HepG2 (cell line): ENCODE measurements around the gene APOLD1. TPM values are rescaled to one million over a fixed set of nuclear protein-coding genes. Genes with fewer than 3 reads are reported as not detected.

Experiments used
- ATAC-seq: fragments of 200-7000 bp; cut with Tn5 transposase; 3 replicates; pipeline ENCODE4 v1.9.1; 2020; ENCODE audit warnings: mild to moderate bottlenecking, moderate library complexity
- BruUV-seq: library from RNA; stranded (reverse); fragments of 400-500 nt; replicated peaks from 2 replicates; lab custom pipeline; 2021; lab: Mats Ljungman, UMichigan
- CTCF ChIA-PET: fragments of 300-600 bp; formaldehyde crosslinking; extraction: SDS; loops from one replicate; lab custom pipeline; 2021; ENCODE audit warnings: low total read pairs, inconsistent platforms, low intra/inter-chr PET ratio; lab: Yijun Ruan, JAX
- POLR2A ChIA-PET: fragments of 350-600 bp; sonication (Branson Sonifier 250); formaldehyde crosslinking; loops from one replicate; lab custom pipeline; 2020; ENCODE audit warnings: antibody characterized with exemption, inconsistent platforms; lab: Yijun Ruan, JAX
- DNase-seq: peaks from one replicate; pipeline ENCODE4 v3.0.0-alpha.2; 2015; ENCODE audit warnings: low spot score
- FAIRE-seq: peaks from 3 replicates; lab custom pipeline; 2011; peaks lifted over from hg19 to GRCh38; lab: Jason Lieb, UNC
- H2AFZ ChIP-seq: one replicate; pipeline ENCODE4 v1.6.1; 2011; ENCODE audit warnings: low read length, inconsistent platforms
- H3K27ac ChIP-seq: fragments of 300-600 bp; 3 replicates; pipeline ENCODE4 v1.8.0; 2011; ENCODE audit warnings: mixed run types, mild to moderate bottlenecking, mixed read lengths, low read length, inconsistent platforms; ENCODE audit not compliant: insufficient read depth; ENCODE audit errors: extremely low read length
- H3K27me3 ChIP-seq, 2 experiments: fragments of 200-600 bp in 1 of 2; 2 replicates in 1 of 2; 3 replicates in 1 of 2; pipeline versions ENCODE4 v1.6.0 to v1.8.0; 2011; ENCODE audit warnings: low read length in 2 of 2, mild to moderate bottlenecking in 2 of 2, moderate library complexity in 2 of 2, inconsistent platforms in 1 of 2; ENCODE audit not compliant: insufficient read depth in 2 of 2, control insufficient read depth in 1 of 2
- H3K36me3 ChIP-seq, 2 experiments: fragments of 200-600 bp in 1 of 2; replicated peaks in 1 of 2; 2 replicates in 1 of 2; 3 replicates in 1 of 2; pipeline versions ENCODE4 v1.5.1 to v1.8.0; 2011; ENCODE audit warnings: low read length in 2 of 2, inconsistent platforms in 1 of 2; ENCODE audit not compliant: insufficient read depth in 2 of 2, control insufficient read depth in 1 of 2
- H3K4me1 ChIP-seq: 2 replicates; pipeline ENCODE4 v1.5.1; 2012; ENCODE audit warnings: low read length, inconsistent platforms; ENCODE audit not compliant: insufficient read depth
- H3K4me2 ChIP-seq: 2 replicates; pipeline ENCODE4 v1.6.0; 2011; ENCODE audit warnings: low read depth, low read length, inconsistent platforms
- H3K4me3 ChIP-seq, 3 experiments: fragments of 200-600 bp in 1 of 3; sonication (generic), shearing (Covaris generic) in 1 of 3; replicated peaks in 1 of 3; 2 replicates each; pipeline ENCODE4 v1.5.1; 2011 to 2016; ENCODE audit warnings: low read length in 3 of 3, inconsistent platforms in 2 of 3, low read depth in 2 of 3, mild to moderate bottlenecking in 2 of 3, control low read depth in 1 of 3, mixed read lengths in 1 of 3; ENCODE audit not compliant: insufficient read depth in 1 of 3
- H3K79me2 ChIP-seq: one replicate; pipeline ENCODE4 v1.6.1; 2011; ENCODE audit warnings: low read length, inconsistent platforms; ENCODE audit not compliant: insufficient read depth
- H3K9ac ChIP-seq: 2 replicates; pipeline ENCODE4 v1.6.0; 2011; ENCODE audit warnings: mild to moderate bottlenecking, low read depth, low read length, inconsistent platforms; ENCODE audit not compliant: insufficient read depth
- H3K9me3 ChIP-seq: 2 replicates; pipeline ENCODE4 v1.5.1; 2012; ENCODE audit warnings: mild to moderate bottlenecking, low read length
- H4K20me1 ChIP-seq: 2 replicates; pipeline ENCODE4 v1.6.0; 2011; ENCODE audit warnings: inconsistent platforms, mild to moderate bottlenecking, low read length, moderate library complexity; ENCODE audit not compliant: insufficient read depth
- GABPB1 ChIP-seq: IDR thresholded peaks from 2 replicates; pipeline ENCODE4 v1.6.1; 2016; ENCODE audit warnings: mild to moderate bottlenecking, missing genetic modification reagents, moderate library complexity, missing compliant biosample characterization
- NR2C2 ChIP-seq: sonication (generic); formaldehyde crosslinking; IDR thresholded peaks from 2 replicates; pipeline ENCODE4 v1.4.0; 2020; ENCODE audit warnings: missing genetic modification reagents, mild to moderate bottlenecking, moderate library complexity, borderline replicate concordance
- SALL2 ChIP-seq: sonication (generic); formaldehyde crosslinking; IDR thresholded peaks from 2 replicates; pipeline ENCODE4 v1.8.1; 2023; ENCODE audit warnings: mild to moderate bottlenecking, missing genetic modification reagents, inconsistent platforms
- SRSF9 ChIP-seq: fragments of 200-400 bp; formaldehyde crosslinking; IDR thresholded peaks from 2 replicates; pipeline ENCODE4 v1.6.1; 2018; ENCODE audit warnings: borderline replicate concordance, mild to moderate bottlenecking, low read depth, low read length; ENCODE audit not compliant: insufficient read depth, poor library complexity, severe bottlenecking
- ZKSCAN1 ChIP-seq: fragments of 150-350 bp; IDR thresholded peaks from 2 replicates; pipeline ENCODE4 v1.6.1; 2014; ENCODE audit warnings: low read length
- ZNF326 ChIP-seq: sonication (generic); formaldehyde crosslinking; IDR thresholded peaks from 2 replicates; pipeline ENCODE4 v1.4.0; 2020; ENCODE audit warnings: missing genetic modification reagents, borderline replicate concordance
- ZNF569 ChIP-seq: sonication (generic); formaldehyde crosslinking; IDR thresholded peaks from 2 replicates; pipeline ENCODE4 v1.5.0; 2020; ENCODE audit warnings: mild to moderate bottlenecking, missing genetic modification reagents, moderate library complexity, borderline replicate concordance
- ZNF670 ChIP-seq: sonication (generic); formaldehyde crosslinking; IDR thresholded peaks from 2 replicates; pipeline ENCODE4 v1.8.0; 2022; ENCODE audit warnings: mild to moderate bottlenecking, missing genetic modification reagents, borderline replicate concordance
- ZNF746 ChIP-seq: sonication (generic); formaldehyde crosslinking; IDR thresholded peaks from 2 replicates; pipeline ENCODE4 v1.8.0; 2022; ENCODE audit warnings: mild to moderate bottlenecking, missing genetic modification reagents
- WGBS: methylation state at CpG from one replicate; pipeline ENCODE4 v1.1.6; 2017; ENCODE audit warnings: low lambda C conversion rate; 5-methylcytosine and 5-hydroxymethylcytosine counted together
- in situ Hi-C: cut with HindIII; loops from 2 replicates; pipeline ENCODE4 v1.10.0; 2017; ENCODE audit warnings: low pct_unique_long_range_greater_than_20kb; ENCODE audit not compliant: extremely low pct_ligation_motif_present
- intact Hi-C: fragments of 100-400 bp; cut with micrococcal nuclease; formaldehyde crosslinking; loops from one replicate; pipeline ENCODE4 v1.10.0; 2022; ENCODE audit not compliant: unreplicated experiment
- polyA plus RNA-seq, 8 experiments: library from polyadenylated mRNA; depleted of rRNA in 3 of 8; stranded (reverse) in 7 of 8; unstranded in 1 of 8; fragments of >200 nt; fragmentation: Illumina TruSeq in 4 of 8; extraction: Trizol in 4 of 8; gene quantifications; 2 replicates each; pipeline versions ENCODE4 v1.2.1 to v1.2.3, GENCODE V29; 2011 to 2016; ENCODE audit warnings: low read depth in 4 of 8, missing spikeins in 1 of 8, mixed read lengths in 1 of 8; ENCODE audit not compliant: insufficient read depth in 1 of 8
- total RNA-seq, 5 experiments: library from RNA; depleted of rRNA; stranded (reverse); fragments of >200 nt; fragmentation: Illumina TruSeq; extraction: Trizol; gene quantifications; 2 replicates each; pipeline ENCODE4 v1.2.3, GENCODE V29; 2016; ENCODE audit warnings: low read depth in 1 of 5
- TF ChIP-seq, protein P1 (sequence below): sonication (generic); formaldehyde crosslinking; IDR thresholded peaks from 2 replicates; pipeline ENCODE4 v1.8.0; 2022; ENCODE audit warnings: mild to moderate bottlenecking, missing genetic modification reagents, borderline replicate concordance
- TF ChIP-seq, protein P2 (sequence below): sonication (generic); formaldehyde crosslinking; IDR thresholded peaks from 2 replicates; pipeline ENCODE4 v1.4.0; 2020; ENCODE audit warnings: missing genetic modification reagents
- TF ChIP-seq, protein P3 (sequence below): sonication (generic); formaldehyde crosslinking; IDR thresholded peaks from 2 replicates; pipeline ENCODE4 v1.8.1; 2023; ENCODE audit warnings: mild to moderate bottlenecking, missing genetic modification reagents
- TF ChIP-seq, protein P4 (sequence below): fragments of 450-650 bp; IDR thresholded peaks from 2 replicates; pipeline ENCODE4 v1.6.1; 2017
- TF ChIP-seq, protein P5 (sequence below): sonication (generic); formaldehyde crosslinking; IDR thresholded peaks from 2 replicates; pipeline ENCODE4 v1.8.0; 2022; ENCODE audit warnings: mild to moderate bottlenecking, missing genetic modification reagents, moderate library complexity

Gene APOLD1
- total and polyA plus RNA-seq, 2 of the 13 experiments (the other 11 are each of a cell fraction or from before 2014, with no cell fraction given): 0.20 to 0.84 TPM

DNA sequence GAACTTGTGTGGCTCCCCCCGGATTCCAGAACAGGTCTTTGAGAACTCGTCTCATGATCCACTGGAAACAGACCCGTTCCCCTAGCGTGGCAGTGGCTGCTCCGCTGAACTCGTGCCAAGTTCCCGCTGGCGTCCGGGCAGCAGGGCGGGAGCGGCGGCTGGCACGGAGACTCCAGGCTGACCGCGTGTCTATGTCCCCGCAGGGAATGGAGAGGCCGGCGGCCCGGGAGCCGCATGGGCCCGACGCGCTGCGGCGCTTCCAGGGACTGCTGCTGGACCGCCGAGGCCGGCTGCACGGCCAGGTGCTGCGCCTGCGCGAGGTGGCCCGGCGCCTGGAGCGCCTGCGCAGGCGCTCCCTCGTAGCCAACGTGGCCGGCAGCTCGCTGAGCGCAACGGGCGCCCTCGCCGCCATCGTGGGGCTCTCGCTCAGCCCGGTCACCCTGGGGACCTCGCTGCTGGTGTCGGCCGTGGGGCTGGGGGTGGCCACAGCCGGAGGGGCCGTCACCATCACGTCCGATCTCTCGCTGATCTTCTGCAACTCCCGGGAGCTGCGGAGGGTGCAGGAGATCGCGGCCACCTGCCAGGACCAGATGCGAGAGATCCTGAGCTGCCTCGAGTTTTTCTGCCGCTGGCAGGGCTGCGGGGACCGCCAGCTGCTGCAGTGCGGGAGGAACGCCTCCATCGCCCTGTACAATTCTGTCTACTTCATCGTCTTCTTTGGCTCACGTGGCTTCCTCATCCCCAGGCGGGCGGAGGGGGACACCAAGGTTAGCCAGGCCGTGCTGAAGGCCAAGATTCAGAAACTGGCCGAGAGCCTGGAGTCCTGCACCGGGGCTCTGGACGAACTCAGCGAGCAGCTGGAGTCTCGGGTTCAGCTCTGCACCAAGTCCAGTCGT, 1.5 kb downstream of the APOLD1 start (continued):
- TF ChIP-seq ZNF746: no peak
- TF ChIP-seq, protein P1, sequence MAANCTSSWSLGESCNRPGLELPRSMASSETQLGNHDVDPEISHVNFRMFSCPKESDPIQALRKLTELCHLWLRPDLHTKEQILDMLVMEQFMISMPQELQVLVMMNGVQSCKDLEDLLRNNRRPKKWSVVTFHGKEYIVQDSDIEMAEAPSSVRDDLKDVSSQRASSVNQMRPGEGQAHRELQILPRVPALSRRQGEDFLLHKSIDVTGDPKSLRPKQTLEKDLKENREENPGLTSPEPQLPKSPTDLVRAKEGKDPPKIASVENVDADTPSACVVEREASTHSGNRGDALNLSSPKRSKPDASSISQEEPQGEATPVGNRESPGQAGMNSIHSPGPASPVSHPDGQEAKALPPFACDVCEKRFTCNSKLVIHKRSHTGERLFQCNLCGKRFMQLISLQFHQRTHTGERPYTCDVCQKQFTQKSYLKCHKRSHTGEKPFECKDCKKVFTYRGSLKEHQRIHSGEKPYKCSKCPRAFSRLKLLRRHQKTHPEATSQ: no peak
- TF ChIP-seq GABPB1: peak; percentile 69; the same call in 1 of the 2 replicates
- TF ChIP-seq ZNF670 (CRISPR knock-in tag): peak; percentile 59; the same call in 1 of the 2 replicates

DNA sequence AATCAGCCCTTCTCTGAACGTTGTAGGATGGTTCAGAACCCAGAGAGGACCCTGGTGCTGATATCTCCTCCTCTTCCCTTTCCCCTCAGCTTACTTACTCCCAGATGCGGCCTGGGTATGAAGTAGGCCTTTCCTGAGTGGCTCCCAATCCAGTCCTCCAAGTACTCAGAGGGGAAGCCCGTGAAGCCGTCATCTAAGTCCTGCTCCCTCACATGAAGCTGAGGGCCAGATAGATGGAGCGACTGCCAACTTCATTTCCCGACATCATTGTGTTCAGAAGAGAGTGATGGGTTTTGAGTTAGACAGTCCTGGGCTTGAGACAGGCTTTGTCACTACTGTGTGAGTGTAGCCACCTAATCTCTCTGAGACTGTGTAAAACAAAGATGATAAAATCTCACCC, 2.7 kb downstream of the APOLD1 start:
- Histone ChIP-seq H3K9ac (no peak overlapping the region), H3K4me1 (peaks cover 42% of the 10 kb centered on the region), H4K20me1 (no peaks in the 10 kb centered on the region), H3K4me2 (peak overlapping the region; percentile 2; the same call in 1 of the 2 replicates), H3K9me3 (no peaks in the 10 kb centered on the region), H3K27me3 (peaks cover 0 to 46% of the 10 kb centered on the region in 2 experiments; a peak in 4 of 5 replicates), H2AFZ (no peak overlapping the region), H3K4me3 (no peak overlapping the region), H3K36me3 (no peaks in the 10 kb centered on the region), H3K79me2 (no peaks in the 10 kb centered on the region), H3K27ac (no peak overlapping the region)
- WGBS: 62% methylated on average over 6 of the region's 6 CpGs
- intact Hi-C loops: loop anchor here (2.0 to 5.0 kb wide), 2 partner anchors 25 to 194 kb away; partner anchors contain the start of gene DDX47
- peak; percentile 19 for ATAC-seq
- no peak for FAIRE-seq
- ChIA-PET CTCF (interaction anchor here (1.1 to 1.8 kb wide), 2 partner anchors 25 to 49 kb away, joined by 3 to 7 read pairs; partner anchors contain the start of gene DDX47), POLR2A (no interaction called here)
- BruUV-seq: no TSS peak
- in situ Hi-C loops: loop anchor here (25.0 kb wide), 1 partner anchor 424 kb away; no protein-coding TSS in a partner anchor
- DNase-seq: no peak
- no peak for TF ChIP-seq SRSF9
- no peak for TF ChIP-seq ZKSCAN1
- no peak for TF ChIP-seq NR2C2 (CRISPR knock-in tag)
- TF ChIP-seq, protein P2, sequence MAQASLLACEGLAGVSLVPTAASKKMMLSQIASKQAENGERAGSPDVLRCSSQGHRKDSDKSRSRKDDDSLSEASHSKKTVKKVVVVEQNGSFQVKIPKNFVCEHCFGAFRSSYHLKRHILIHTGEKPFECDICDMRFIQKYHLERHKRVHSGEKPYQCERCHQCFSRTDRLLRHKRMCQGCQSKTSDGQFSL (CRISPR knock-in tag): no peak
- TF ChIP-seq, protein P3, sequence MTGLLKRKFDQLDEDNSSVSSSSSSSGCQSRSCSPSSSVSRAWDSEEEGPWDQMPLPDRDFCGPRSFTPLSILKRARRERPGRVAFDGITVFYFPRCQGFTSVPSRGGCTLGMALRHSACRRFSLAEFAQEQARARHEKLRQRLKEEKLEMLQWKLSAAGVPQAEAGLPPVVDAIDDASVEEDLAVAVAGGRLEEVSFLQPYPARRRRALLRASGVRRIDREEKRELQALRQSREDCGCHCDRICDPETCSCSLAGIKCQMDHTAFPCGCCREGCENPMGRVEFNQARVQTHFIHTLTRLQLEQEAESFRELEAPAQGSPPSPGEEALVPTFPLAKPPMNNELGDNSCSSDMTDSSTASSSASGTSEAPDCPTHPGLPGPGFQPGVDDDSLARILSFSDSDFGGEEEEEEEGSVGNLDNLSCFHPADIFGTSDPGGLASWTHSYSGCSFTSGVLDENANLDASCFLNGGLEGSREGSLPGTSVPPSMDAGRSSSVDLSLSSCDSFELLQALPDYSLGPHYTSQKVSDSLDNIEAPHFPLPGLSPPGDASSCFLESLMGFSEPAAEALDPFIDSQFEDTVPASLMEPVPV (CRISPR knock-in tag): no peak
- TF ChIP-seq SALL2 (CRISPR knock-in tag): no peak
- TF ChIP-seq, protein P4, sequence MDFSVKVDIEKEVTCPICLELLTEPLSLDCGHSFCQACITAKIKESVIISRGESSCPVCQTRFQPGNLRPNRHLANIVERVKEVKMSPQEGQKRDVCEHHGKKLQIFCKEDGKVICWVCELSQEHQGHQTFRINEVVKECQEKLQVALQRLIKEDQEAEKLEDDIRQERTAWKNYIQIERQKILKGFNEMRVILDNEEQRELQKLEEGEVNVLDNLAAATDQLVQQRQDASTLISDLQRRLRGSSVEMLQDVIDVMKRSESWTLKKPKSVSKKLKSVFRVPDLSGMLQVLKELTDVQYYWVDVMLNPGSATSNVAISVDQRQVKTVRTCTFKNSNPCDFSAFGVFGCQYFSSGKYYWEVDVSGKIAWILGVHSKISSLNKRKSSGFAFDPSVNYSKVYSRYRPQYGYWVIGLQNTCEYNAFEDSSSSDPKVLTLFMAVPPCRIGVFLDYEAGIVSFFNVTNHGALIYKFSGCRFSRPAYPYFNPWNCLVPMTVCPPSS: no peak
- TF ChIP-seq ZNF326 (CRISPR knock-in tag): no peak
- TF ChIP-seq ZNF569 (CRISPR knock-in tag): no peak
- TF ChIP-seq, protein P5, sequence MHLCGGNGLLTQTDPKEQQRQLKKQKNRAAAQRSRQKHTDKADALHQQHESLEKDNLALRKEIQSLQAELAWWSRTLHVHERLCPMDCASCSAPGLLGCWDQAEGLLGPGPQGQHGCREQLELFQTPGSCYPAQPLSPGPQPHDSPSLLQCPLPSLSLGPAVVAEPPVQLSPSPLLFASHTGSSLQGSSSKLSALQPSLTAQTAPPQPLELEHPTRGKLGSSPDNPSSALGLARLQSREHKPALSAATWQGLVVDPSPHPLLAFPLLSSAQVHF (CRISPR knock-in tag): no peak
